Urothelium cell line (cell line): ENCODE data around the gene POU3F2.
A peak's percentile ranks its signal among the peaks of the same experiment; 100 is the strongest.

Experiments used
- DNase-seq: peaks from one replicate; pipeline ENCODE4 v3.0.0; 2011; ENCODE audit warnings: low spot score, mixed read lengths
- FAIRE-seq: peaks from 2 replicates; lab custom pipeline; 2011; peaks lifted over from hg19 to GRCh38; lab: Jason Lieb, UNC

POU3F2 gene

GRCh38 chr6:98834060-98835031 lies at the start of gene POU3F2:
TSS of gene POU3F2 (plus strand) at chr6:98834574. CDS start at chr6:98834874, 300 bp downstream.
- FAIRE-seq, result no peak

GRCh38 chr6:98787435-98787834 lies 46.9 kb upstream of the POU3F2 start:
- DNase-seq (no peak), FAIRE-seq (no peak)

More at GRCh38 chr6:98834060-98835031, at the start of gene POU3F2:
- DNase-seq, result no peak

GRCh38 chr6:98787961-98788360 lies 46.4 kb upstream of the POU3F2 start:
- FAIRE-seq, result no peak
- DNase-seq, result no peak

GRCh38 chr6:98794307-98794842 lies 40.0 kb upstream of the POU3F2 start:
- FAIRE-seq, result no peak
- DNase-seq, result no peak

GRCh38 chr6:98797217-98797994 lies 37.0 kb upstream of the POU3F2 start:
- DNase-seq (no peak), FAIRE-seq (no peak)

GRCh38 chr6:98800866-98801265 lies 33.5 kb upstream of the POU3F2 start:
- FAIRE-seq, result no peak
- no peak for DNase-seq

- no peak for FAIRE-seq
- DNase-seq, result peak; percentile 17
These were observed 25.7 kb upstream of the POU3F2 start for GRCh38 chr6:98808541-98809210.

GRCh38 chr6:98812220-98812619 lies 22.2 kb upstream of the POU3F2 start:
- no peak for FAIRE-seq
- no peak for DNase-seq

GRCh38 chr6:98816799-98817198 lies 17.6 kb upstream of the POU3F2 start:
- DNase-seq, result no peak
- FAIRE-seq, result no peak

- DNase-seq (peak; percentile 23), FAIRE-seq (no peak)
These were observed 12.5 kb upstream of the POU3F2 start for GRCh38 chr6:98821756-98822405.

GRCh38 chr6:98823428-98824161 lies 10.8 kb upstream of the POU3F2 start:
- DNase-seq (no peak), FAIRE-seq (no peak)

GRCh38 chr6:98824162-98824901 lies 10.0 kb upstream of the POU3F2 start:
- DNase-seq (no peak), FAIRE-seq (no peak)

GRCh38 chr6:98824902-98825599 lies 9.3 kb upstream of the POU3F2 start:
- no peak for DNase-seq
- no peak for FAIRE-seq

- FAIRE-seq (no peak), DNase-seq (no peak)
These were observed 8.7 kb upstream of the POU3F2 start for GRCh38 chr6:98825600-98826230.

- FAIRE-seq, result no peak
- DNase-seq, result peak; percentile 23
These were observed 6.8 kb upstream of the POU3F2 start for GRCh38 chr6:98827295-98828159.

GRCh38 chr6:98828211-98828788 lies 6.1 kb upstream of the POU3F2 start:
- FAIRE-seq, result no peak
- no peak for DNase-seq
